Activated naive CD8-positive, alpha-beta T cell treated with anti-CD3 and anti-CD28 coated beads for 36 hours (primary cell): Measurements from ENCODE around the gene TGM1. TPM values are rescaled to one million over a fixed set of nuclear protein-coding genes. Genes with fewer than 3 reads are reported as not detected.

Experiments used
- DNase-seq: peaks from one replicate; pipeline ENCODE4 v3.0.0; 2021
- H3K27ac Mint-ChIP-seq: one replicate; pipeline ENCODE4 v1.8.0; 2022; ENCODE audit warnings: mild to moderate bottlenecking, moderate library complexity, mixed read lengths
- H3K27me3 Mint-ChIP-seq: one replicate; pipeline ENCODE4 v1.8.0; 2022; ENCODE audit warnings: mild to moderate bottlenecking, mixed read lengths
- H3K36me3 Mint-ChIP-seq: one replicate; pipeline ENCODE4 v1.8.0; 2021; ENCODE audit warnings: mild to moderate bottlenecking, mixed read lengths
- H3K4me1 Mint-ChIP-seq: one replicate; pipeline ENCODE4 v1.8.0; 2021; ENCODE audit warnings: mixed read lengths
- H3K4me3 Mint-ChIP-seq: one replicate; pipeline ENCODE4 v1.8.0; 2022; ENCODE audit warnings: mild to moderate bottlenecking, moderate library complexity, mixed read lengths
- H3K9me3 Mint-ChIP-seq: one replicate; pipeline ENCODE4 v1.8.0; 2022; ENCODE audit warnings: mixed read lengths
- total RNA-seq, 2 experiments: library from RNA; stranded (reverse); gene quantifications; one replicate each; pipeline ENCODE4 v1.2.3, GENCODE V29; 2021

TGM1 gene
- 1 to 10 TPM; 2.6 to 3.3 TPM for total RNA-seq

DNA sequence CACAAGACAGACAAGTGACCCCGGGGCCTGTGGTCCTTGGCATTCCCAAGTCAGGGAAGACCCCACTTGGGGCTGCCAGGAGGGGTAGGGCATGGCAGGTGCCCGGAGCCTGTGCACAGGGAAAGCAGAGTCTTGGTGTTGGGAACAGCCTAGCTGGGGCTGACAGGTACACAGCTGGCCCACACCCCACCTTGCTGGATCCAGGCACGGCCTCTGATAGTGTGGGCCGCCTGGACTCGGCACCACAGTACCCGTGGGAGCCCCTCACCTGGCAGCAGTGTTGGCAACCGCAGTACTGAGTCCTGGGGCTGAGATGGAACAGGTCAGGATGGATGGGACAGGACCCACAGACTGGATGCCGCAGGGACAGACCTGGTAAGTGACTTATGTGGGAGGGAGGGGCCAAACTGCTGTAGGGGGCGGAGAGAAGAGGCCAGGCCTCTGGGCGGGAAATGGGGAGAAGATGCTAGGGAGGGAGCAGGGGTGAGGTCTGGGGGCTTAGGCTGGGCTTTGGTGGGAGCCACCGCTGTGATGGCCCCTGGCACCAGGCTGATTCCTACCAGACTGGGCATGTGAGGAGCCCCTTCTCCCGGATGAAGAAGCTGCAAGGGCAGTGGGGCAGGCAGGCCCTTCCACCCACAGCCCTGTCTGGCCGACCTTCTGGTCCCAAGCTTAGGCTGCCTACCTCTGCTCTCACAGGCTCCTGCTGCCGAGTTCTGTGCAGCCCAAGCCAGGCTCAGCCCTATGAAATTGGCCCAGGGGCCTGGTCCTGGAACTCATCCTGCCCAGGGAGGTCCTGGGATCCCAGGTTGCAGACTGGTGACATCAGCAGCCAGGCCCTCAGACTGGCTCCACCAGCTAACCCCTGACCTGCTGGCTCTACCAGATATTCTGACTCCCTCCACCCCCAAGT lies at the start of gene TGM1:
TGM1 (minus strand) TSS at position 357 of the 913 bp plus-strand sequence. CDS start 825 bp downstream, outside the sequence.
- Mint-ChIP-seq H3K4me1 (no peaks in the 10 kb centered on the region), H3K4me3 (no peak within 1 kb of the TSS), H3K9me3 (no peaks in the 10 kb centered on the region), H3K27ac (no peak within 1 kb of the TSS), H3K27me3 (no peaks in the 10 kb centered on the region), H3K36me3 (peaks cover 2% of the 10 kb centered on the region)
- no peak for DNase-seq

DNA sequence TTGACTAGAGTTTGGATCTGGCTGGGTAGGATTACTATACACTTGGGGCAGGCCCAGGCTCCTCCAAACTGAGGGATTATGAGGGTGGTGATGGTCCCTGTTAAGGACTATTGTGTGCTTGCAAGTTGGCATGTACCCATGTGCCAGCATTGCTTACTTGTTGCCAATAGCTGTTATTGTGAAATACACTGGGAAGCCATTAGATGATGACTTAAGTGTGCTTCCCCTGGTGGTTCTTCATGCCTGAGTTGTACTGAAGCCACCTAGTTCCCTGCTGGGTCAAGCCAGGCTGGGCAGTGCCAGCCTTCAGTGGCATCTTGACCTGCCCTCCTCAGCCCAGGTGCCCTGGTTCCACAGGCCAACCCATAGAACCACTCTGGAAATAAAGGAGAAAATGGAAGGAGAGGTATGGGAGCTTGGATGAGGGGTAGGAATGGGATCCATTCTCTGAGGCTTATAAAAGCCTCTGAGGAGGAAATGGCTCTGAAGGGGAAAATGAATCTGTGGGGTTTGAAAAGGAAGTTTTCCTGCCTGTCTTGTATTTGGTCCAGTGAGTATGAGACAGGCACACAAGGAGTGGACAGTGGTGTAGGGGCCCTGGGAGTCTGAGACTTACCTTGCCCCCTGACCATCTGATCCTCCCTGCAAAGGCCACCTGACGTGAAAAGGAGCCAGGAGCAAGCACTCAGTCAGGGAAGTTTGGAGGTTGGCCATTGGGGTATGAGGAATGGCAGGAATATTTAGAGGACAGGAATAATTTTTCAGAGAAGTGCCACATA lies 49.0 kb upstream of the TGM1 start:
- no peak for DNase-seq
- Mint-ChIP-seq H3K36me3 (peaks cover 40% of the 10 kb centered on the region), H3K4me1 (peaks cover 62% of the 10 kb centered on the region), H3K27ac (peak overlapping the region; percentile 70), H3K4me3 (peak overlapping the region; percentile 69), H3K27me3 (no peaks in the 10 kb centered on the region), H3K9me3 (no peaks in the 10 kb centered on the region)

DNA sequence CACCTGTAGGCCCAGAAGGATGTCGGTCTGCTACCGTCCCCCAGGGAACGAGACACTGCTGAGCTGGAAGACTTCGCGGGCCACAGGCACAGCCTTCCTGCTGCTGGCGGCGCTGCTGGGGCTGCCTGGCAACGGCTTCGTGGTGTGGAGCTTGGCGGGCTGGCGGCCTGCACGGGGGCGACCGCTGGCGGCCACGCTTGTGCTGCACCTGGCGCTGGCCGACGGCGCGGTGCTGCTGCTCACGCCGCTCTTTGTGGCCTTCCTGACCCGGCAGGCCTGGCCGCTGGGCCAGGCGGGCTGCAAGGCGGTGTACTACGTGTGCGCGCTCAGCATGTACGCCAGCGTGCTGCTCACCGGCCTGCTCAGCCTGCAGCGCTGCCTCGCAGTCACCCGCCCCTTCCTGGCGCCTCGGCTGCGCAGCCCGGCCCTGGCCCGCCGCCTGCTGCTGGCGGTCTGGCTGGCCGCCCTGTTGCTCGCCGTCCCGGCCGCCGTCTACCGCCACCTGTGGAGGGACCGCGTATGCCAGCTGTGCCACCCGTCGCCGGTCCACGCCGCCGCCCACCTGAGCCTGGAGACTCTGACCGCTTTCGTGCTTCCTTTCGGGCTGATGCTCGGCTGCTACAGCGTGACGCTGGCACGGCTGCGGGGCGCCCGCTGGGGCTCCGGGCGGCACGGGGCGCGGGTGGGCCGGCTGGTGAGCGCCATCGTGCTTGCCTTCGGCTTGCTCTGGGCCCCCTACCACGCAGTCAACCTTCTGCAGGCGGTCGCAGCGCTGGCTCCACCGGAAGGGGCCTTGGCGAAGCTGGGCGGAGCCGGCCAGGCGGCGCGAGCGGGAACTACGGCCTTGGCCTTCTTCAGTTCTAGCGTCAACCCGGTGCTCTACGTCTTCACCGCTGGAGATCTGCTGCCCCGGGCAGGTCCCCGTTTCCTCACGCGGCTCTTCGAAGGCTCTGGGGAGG lies 47.9 kb upstream of the TGM1 start, which contains the start of gene LTB4R:
LTB4R (plus strand) TSS at position 857 of the 959 bp plus-strand sequence. CDS start 4,150 bp downstream, outside the sequence.
- Mint-ChIP-seq H3K4me1 (peaks cover 59% of the 10 kb centered on the region), H3K27me3 (no peaks in the 10 kb centered on the region), H3K4me3 (peak within 1 kb of the TSS; percentile 73), H3K9me3 (no peaks in the 10 kb centered on the region), H3K36me3 (peaks cover 42% of the 10 kb centered on the region), H3K27ac (peak within 1 kb of the TSS; percentile 73)
- peak; percentile 77 for DNase-seq

DNA sequence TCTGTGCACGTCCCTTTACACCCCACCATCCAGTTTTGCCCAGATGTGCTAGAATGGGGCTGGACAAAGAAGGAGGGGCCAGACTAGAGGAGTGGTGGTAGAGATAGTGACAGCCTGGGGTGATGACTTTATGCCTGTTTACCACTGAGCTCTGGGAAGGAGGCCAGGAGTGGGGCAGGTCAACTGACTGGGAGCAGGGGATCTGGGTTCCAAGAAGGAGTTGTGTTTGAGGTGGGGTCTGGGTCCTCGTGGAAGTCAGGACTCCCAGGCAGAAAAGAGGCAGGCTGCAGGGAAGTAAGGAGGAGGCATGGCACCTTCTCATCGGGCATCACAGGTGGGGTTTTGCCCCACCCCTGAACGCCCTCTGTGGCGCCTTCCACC lies 47.3 kb upstream of the TGM1 start:
- H3K9me3 Mint-ChIP-seq = no peaks in the 10 kb centered on the region
- H3K36me3 Mint-ChIP-seq = peaks cover 42% of the 10 kb centered on the region
- peak overlapping the region; percentile 73 for H3K27ac Mint-ChIP-seq
- H3K4me3 Mint-ChIP-seq = peak overlapping the region; percentile 73
- DNase-seq = no peak
- H3K4me1 Mint-ChIP-seq = peaks cover 59% of the 10 kb centered on the region
- H3K27me3 Mint-ChIP-seq = no peaks in the 10 kb centered on the region

DNA sequence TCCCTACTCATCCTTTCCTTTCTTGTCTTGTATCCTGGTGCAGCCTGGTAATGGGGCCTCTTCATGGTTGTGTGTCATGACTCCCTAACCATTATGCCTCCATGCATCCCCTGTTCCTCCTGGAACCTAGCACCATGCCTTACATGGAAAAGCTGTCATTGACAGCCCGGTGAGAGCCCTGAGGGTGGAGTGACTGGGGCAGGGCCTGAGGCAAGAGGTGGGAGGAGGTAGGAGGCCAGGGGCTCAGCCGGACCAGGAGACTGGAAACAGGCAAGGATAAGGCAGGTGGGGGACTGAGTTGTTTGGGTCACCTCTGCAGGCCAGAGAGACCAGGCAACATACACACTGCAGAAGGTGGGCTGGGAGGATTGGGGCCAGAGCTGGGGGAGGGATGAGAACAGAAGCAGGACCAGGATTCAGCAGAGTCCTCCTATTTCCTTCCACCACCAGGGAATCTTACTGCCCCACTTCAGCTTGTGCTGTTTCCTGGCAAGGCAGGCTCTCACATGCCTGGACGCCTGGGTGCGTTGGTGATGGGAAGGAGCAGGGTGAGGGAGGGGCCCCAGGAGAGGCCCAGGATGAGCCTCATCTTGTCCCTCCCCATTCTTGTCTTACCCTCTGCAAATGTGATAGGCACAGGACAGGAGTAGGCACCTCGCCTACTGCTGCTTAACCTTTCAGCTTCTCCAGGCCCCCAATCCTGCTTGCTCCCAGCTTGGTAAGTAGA lies 46.7 kb upstream of the TGM1 start, which contains the start of gene LTB4R2:
LTB4R2 (plus strand) TSS at position 603 of the 727 bp plus-strand sequence. CDS start 525 bp downstream, outside the sequence.
- H3K27ac Mint-ChIP-seq = peak within 1 kb of the TSS; percentile 73
- H3K4me1 Mint-ChIP-seq = peaks cover 57% of the 10 kb centered on the region
- no peak for DNase-seq
- H3K4me3 Mint-ChIP-seq = peak within 1 kb of the TSS; percentile 73
- H3K27me3 Mint-ChIP-seq = no peaks in the 10 kb centered on the region
- no peaks in the 10 kb centered on the region for H3K9me3 Mint-ChIP-seq
- peaks cover 42% of the 10 kb centered on the region for H3K36me3 Mint-ChIP-seq

DNA sequence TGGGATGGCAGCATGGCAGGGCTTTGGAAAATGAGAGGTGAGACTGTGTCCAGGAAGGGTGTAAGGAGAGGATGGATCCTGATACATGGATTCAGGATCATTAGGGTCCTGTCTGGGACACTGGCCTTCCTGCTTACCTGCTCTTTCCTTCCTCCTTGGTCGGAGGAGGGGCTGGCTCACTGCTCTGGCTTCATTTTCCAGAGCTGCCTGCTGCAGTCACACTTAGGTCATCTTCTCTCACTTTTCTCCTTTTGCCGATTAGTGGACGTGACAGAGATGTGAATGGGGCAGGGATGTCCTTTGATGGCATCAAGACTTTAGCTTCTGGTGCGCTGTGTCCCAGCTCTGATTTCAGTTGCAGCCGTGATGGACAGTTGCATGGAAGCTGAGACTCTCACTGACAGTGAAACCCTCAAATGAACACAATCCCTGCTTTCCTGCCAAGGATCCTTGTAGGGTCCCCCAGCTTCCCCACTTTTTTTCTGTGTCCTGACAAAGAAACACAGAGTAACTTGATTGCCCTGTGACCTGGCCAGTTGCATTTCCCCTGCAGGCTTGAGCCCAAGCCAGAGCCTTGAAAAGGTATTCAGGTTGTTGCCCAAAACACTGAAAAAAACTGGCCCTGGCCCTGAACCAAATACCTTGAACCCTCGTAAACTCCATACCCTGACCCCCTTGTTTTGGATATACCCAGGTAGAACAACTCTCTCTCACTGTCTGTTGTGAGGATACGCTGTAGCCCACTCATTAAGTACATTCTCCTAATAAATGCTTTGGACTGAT lies 45.6 kb upstream of the TGM1 start:
- Mint-ChIP-seq H3K4me1 (peaks cover 45% of the 10 kb centered on the region), H3K27me3 (no peaks in the 10 kb centered on the region), H3K4me3 (no peak overlapping the region), H3K27ac (no peak overlapping the region), H3K36me3 (peaks cover 37% of the 10 kb centered on the region), H3K9me3 (no peaks in the 10 kb centered on the region)
- DNase-seq = no peak

DNA sequence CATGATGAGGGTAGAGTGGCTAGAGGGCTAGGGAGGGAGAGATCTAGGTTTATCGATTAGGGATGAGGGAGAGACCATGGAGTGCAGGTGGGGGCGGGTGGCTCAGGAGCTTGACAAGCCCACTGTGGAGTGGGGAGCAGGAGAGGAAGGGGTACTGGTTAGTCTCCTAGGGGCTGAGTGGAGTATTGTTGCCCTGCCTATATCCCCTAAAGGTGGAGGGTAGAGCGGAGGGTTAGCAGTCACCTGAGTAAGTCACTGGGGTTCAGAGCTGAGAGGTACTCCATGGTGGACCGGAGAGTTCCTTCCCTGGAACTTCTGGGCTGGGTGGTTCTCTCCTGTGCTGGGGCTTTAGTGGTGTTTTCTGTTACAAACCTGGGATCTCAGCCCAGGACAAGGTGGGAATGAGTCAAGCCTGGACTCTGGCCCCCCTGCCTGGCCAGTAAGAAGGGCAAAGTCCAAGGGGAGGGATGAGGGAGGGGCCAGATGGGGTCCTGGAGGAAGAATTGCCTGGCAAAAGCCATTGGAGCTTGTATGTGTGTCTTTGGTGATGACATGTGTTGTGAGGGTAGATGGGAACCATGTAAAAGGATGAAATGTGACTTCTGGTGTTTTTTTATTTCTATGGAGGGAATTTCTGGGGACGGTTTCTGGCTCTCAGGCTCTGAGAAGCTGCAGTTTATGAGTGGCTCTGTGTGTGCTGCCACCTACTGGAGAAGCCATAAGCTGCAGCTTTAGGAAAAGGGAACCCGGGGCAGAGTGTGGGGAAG lies 44.8 kb upstream of the TGM1 start, which contains the start of gene CIDEB:
CIDEB (minus strand) TSS at position 403 of the 767 bp plus-strand sequence; CDS start at position 284, 119 bp downstream.
- peak within 1 kb of the TSS; percentile 47 for H3K27ac Mint-ChIP-seq
- peak; percentile 46 for DNase-seq
- no peaks in the 10 kb centered on the region for H3K9me3 Mint-ChIP-seq
- H3K4me3 Mint-ChIP-seq = no peak within 1 kb of the TSS
- H3K27me3 Mint-ChIP-seq = no peaks in the 10 kb centered on the region
- H3K36me3 Mint-ChIP-seq = peaks cover 37% of the 10 kb centered on the region
- H3K4me1 Mint-ChIP-seq = peaks cover 38% of the 10 kb centered on the region

DNA sequence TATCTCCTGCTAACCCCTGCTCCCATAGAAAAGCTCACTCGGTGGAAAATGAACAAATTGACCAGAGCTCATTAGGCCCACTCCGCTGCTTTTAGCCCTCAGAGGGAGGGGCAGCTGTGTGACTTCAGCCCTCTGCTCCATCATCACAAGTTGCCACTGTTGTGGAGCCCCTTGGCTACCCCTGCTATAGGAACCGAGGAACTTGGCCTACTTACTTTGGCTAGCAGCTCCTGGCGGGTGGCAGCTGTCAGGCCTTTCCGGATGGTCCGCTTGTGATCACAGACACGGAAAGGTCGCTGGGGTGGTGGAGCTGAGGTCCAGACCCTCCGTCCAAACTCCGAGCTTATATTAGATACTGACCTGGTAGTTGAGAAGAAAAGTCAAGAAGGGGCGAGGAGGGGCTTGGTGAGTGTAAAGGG lies 44.2 kb upstream of the TGM1 start:
- H3K9me3 Mint-ChIP-seq = no peaks in the 10 kb centered on the region
- H3K36me3 Mint-ChIP-seq = peaks cover 34% of the 10 kb centered on the region
- no peak overlapping the region for H3K4me3 Mint-ChIP-seq
- peak overlapping the region; percentile 47 for H3K27ac Mint-ChIP-seq
- no peaks in the 10 kb centered on the region for H3K27me3 Mint-ChIP-seq
- H3K4me1 Mint-ChIP-seq = peaks cover 35% of the 10 kb centered on the region
- DNase-seq = no peak

DNA sequence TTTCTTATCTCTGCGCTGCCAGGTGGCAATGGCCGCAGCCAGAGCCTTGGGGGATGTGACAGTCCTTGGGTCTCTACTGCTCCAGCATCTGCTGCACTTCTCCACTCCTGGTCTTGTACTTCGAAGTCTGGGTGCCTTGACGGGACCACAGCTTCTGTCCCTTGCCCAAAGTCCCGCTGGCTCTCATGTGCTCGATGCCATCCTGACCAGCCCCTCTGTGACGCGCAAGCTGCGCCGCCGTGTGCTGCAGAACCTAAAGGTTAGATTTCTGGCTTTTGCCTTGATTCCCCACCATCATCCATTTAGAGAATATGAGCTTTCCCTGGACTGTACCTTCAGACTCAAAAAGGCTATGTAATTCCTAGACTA lies 41.0 kb upstream of the TGM1 start:
- Mint-ChIP-seq H3K36me3 (peaks cover 33% of the 10 kb centered on the region), H3K27me3 (no peaks in the 10 kb centered on the region), H3K4me1 (peaks cover 37% of the 10 kb centered on the region), H3K27ac (no peak overlapping the region), H3K4me3 (no peak overlapping the region), H3K9me3 (no peaks in the 10 kb centered on the region)
- no peak for DNase-seq

DNA sequence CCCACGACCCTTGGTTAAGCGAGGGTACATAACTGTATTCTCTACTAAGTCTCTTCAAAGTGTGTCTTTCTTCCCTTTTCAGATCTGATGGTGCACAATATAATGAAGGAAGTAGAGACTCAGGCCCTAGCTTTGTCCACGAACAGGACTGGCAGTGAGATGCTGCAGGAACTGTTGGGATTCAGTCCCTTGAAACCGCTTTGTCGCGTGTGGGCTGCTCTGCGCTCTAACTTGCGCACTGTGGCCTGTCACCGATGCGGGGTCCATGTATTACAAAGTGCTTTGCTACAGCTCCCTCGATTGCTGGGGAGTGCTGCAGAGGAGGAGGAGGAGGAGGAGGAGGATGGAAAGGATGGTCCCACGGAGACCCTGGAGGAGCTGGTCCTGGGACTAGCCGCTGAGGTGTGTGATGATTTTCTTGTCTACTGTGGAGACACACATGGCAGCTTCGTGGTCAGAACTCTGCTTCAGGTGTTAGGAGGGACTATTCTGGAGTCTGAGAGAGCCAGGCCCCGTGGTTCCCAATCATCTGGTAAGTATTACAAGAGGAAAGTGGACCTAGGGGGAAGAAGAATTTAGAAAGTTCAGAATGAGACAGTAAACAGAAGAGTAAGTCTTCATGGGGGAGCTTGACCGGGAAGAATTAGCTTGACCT lies 37.5 kb upstream of the TGM1 start:
- Mint-ChIP-seq H3K27ac (peak overlapping the region; percentile 91), H3K4me3 (peak overlapping the region; percentile 89), H3K4me1 (peaks cover 46% of the 10 kb centered on the region), H3K27me3 (no peaks in the 10 kb centered on the region), H3K36me3 (peaks cover 29% of the 10 kb centered on the region), H3K9me3 (no peaks in the 10 kb centered on the region)
- no peak for DNase-seq

DNA sequence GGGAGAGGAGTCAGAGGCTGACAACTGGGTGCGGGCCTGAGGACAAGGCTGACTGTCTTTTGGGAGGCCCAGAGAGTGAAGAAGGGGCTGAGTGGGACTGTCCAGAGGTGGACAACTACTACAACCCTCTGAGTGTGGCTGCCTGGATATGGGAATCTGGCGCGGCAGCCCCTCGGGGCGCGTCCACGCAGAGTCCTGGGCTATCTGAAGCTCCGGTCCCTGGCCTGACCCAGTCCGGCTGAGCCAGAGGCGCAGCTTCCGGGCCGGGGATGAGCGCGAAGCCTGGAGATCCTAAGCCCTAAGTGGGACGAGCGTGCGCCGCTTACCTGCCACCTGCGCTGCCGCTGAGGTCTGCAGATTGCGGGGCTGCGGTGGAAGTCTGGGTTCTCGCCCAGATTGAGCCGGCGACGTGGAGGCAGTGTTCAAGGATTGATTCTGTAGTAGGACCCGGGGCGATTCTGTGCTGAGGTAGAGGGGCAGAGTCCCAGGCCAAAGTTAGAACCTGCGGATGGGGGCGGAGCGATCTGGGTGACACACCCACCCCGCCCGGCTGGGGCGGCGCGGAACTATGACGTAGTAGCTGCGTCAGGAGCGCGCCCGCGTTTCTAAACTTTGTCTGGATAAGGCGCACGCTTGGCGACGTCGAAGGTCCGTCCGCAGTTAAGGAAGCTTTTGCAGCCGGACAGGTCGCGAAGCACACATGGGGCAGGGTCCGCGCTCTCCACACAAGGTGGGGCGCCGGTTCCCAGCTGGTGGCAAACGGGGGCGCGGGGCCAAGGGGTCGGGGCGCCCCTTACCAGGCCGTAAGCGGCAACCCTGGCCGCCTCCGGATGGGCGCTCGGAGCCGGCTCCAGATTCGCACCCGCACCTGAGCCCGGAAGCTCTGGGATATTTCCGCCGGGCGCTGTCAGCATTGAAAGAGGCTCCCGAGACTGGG lies 36.5 kb upstream of the TGM1 start, which contains the start of the genes DHRS1 and NOP9:
DHRS1 (minus strand) TSS at position 526 of the 937 bp plus-strand sequence. CDS start 674 bp downstream, outside the sequence.
NOP9 (plus strand) TSS at position 596 of the 937 bp plus-strand sequence; CDS start at position 701, 105 bp downstream.
- H3K4me3 Mint-ChIP-seq = peak within 1 kb of the TSS; percentile 89
- no peaks in the 10 kb centered on the region for H3K27me3 Mint-ChIP-seq
- peak within 1 kb of the TSS; percentile 91 for H3K27ac Mint-ChIP-seq
- DNase-seq = peak; percentile 90
- H3K9me3 Mint-ChIP-seq = no peaks in the 10 kb centered on the region
- H3K4me1 Mint-ChIP-seq = peaks cover 46% of the 10 kb centered on the region
- H3K36me3 Mint-ChIP-seq = peaks cover 29% of the 10 kb centered on the region
